ENCODE measurements around the gene IRF4. TPM values are rescaled to one million over a fixed set of nuclear protein-coding genes. Genes with fewer than 3 reads are reported as not detected.
"Not testable (repeated sequence)": the region's sequence is repeated elsewhere in the genome, so short reads cannot be mapped to it uniquely, and the experiment has no call there.

Gene IRF4
- total RNA-seq, 1 donor from 2014 or later: 2.9 TPM

DNA sequence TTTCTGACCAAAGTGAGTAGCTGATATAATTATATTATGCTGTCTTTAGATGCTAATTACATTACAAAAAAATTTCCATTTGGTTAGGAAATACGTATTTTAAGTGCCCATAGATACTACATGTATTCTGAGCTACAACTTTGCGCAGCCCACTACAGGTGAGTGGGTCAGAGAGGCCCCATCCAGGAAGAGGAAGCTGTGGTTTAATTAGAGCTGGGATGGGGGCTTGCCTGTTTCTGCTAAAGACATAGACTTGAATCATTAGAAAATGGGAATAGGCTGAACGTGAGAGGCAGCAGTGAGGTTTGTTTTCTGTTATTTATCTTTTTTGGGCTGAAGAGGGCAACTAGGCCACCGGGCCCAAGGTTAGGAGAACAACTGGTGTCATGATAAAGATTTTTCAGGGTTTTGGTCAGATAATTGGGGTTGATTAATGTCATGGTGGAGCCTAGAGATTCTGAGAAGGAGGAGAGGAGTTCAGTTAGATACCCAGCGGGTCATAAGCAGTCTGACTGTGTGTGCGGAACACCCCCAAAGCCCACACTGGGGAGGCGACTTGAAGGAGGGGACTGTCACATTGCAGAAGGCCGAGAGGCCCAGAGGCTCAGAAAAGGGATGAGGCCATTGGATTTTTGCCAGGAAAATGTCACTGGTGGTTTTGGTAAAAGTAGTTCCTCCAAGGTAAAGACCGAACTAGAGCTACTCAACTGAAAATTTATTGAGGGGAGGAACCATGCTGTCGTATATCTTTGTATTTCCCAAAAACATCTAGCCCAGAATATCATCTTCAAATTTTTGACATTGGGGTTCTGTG lies 14.5 kb upstream of the IRF4 start:
- peaks cover 4% of the 10 kb centered on the region for H3K27me3 ChIP-seq
- no peak overlapping the region for H3K27ac ChIP-seq
- H3K4me3 ChIP-seq: no peak overlapping the region
- intact Hi-C loops (cut with DNase I): no loop called here
- H3K36me3 ChIP-seq: no peaks in the 10 kb centered on the region
- H3K9me3 ChIP-seq: no peaks in the 10 kb centered on the region
- TF ChIP-seq, protein P1, sequence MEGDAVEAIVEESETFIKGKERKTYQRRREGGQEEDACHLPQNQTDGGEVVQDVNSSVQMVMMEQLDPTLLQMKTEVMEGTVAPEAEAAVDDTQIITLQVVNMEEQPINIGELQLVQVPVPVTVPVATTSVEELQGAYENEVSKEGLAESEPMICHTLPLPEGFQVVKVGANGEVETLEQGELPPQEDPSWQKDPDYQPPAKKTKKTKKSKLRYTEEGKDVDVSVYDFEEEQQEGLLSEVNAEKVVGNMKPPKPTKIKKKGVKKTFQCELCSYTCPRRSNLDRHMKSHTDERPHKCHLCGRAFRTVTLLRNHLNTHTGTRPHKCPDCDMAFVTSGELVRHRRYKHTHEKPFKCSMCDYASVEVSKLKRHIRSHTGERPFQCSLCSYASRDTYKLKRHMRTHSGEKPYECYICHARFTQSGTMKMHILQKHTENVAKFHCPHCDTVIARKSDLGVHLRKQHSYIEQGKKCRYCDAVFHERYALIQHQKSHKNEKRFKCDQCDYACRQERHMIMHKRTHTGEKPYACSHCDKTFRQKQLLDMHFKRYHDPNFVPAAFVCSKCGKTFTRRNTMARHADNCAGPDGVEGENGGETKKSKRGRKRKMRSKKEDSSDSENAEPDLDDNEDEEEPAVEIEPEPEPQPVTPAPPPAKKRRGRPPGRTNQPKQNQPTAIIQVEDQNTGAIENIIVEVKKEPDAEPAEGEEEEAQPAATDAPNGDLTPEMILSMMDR (IDR thresholded peaks at IDR 0.05): no peak
- no peak for TF ChIP-seq POLR2AphosphoS5 (IDR thresholded peaks at IDR 0.05; ENCODE audit: insufficient read depth in 1 of 2, low read depth in 1 of 2)
- TF ChIP-seq POLR2A (IDR thresholded peaks at IDR 0.05): no peak
- H3K4me1 ChIP-seq: no peaks in the 10 kb centered on the region
- no peak for DNase-seq (ENCODE audit: extremely low spot score in 2 of 2)

GRCh38 chr6:377641-378020 lies 13.9 kb upstream of the IRF4 start:
- DNase-seq (ENCODE audit: extremely low spot score in 2 of 2); H3K36me3 ChIP-seq; intact Hi-C loops (cut with DNase I); H3K9me3 ChIP-seq; H3K27ac ChIP-seq; H3K4me1 ChIP-seq; H3K27me3 ChIP-seq; H3K4me3 ChIP-seq: not testable (repeated sequence)

GRCh38 chr6:378090-378957 lies 13.2 kb upstream of the IRF4 start:
- TF ChIP-seq POLR2AphosphoS5 (IDR thresholded peaks at IDR 0.05; ENCODE audit: insufficient read depth in 1 of 2, low read depth in 1 of 2): no peak
- Histone ChIP-seq H3K27ac (no peak overlapping the region), H3K9me3 (no peaks in the 10 kb centered on the region), H3K4me3 (no peak overlapping the region), H3K27me3 (peaks cover 4% of the 10 kb centered on the region), H3K36me3 (no peaks in the 10 kb centered on the region), H3K4me1 (no peaks in the 10 kb centered on the region)
- DNase-seq (ENCODE audit: extremely low spot score in 2 of 2): no peak
- intact Hi-C loops (cut with DNase I): no loop called here

DNA sequence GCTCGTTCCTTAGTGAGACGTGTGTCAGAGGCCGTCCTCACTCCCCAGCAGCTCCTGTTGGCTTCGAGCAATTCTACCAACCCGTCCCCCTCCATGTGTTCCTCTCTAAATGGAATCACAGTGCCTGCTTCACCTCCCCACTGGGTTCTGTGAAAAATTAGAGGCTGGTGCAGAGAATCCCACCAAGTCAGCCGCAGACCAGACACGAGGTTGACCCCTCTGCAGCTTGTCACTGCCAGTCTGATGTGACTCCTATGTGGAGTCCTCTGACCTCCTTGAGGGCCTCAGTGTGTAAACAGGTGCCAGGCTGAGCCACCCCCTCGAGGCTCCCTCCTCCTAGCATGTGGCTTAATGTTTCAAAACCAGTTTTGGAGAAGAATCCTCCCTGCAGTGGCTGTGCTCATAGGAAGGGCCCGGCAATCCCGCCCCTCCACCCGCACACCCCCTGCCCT lies 12.6 kb upstream of the IRF4 start:
- Histone ChIP-seq H3K36me3 (no peaks in the 10 kb centered on the region), H3K4me1 (no peaks in the 10 kb centered on the region), H3K27me3 (peaks cover 2% of the 10 kb centered on the region), H3K9me3 (no peaks in the 10 kb centered on the region), H3K27ac (no peak overlapping the region), H3K4me3 (no peak overlapping the region)
- intact Hi-C loops (cut with DNase I): no loop called here
- TF ChIP-seq, protein P1 (IDR thresholded peaks at IDR 0.05): no peak
- TF ChIP-seq POLR2A (IDR thresholded peaks at IDR 0.05) (no peak), POLR2AphosphoS5 (IDR thresholded peaks at IDR 0.05; ENCODE audit: insufficient read depth in 1 of 2, low read depth in 1 of 2) (no peak)
- no peak for DNase-seq (ENCODE audit: extremely low spot score in 2 of 2)

GRCh38 chr6:379410-380181 lies 12.0 kb upstream of the IRF4 start:
- TF ChIP-seq, protein P1 (IDR thresholded peaks at IDR 0.05): no peak
- TF ChIP-seq POLR2AphosphoS5 (IDR thresholded peaks at IDR 0.05; ENCODE audit: insufficient read depth in 1 of 2, low read depth in 1 of 2) (no peak), POLR2A (IDR thresholded peaks at IDR 0.05) (no peak)

More at GRCh38 chr6:379410-380181, 12.0 kb upstream of the IRF4 start:
- Histone ChIP-seq H3K36me3 (no peaks in the 10 kb centered on the region), H3K4me1 (no peaks in the 10 kb centered on the region), H3K4me3 (no peak overlapping the region), H3K27ac (no peak overlapping the region), H3K9me3 (no peaks in the 10 kb centered on the region), H3K27me3 (no peaks in the 10 kb centered on the region)
- intact Hi-C loops (cut with DNase I): no loop called here
- DNase-seq (ENCODE audit: extremely low spot score in 2 of 2): no peak
